ENCODE measurements around the gene PPM1J. TPM values are rescaled to one million over a fixed set of nuclear protein-coding genes. Genes with fewer than 3 reads are reported as not detected.

The PPM1J gene
- total RNA-seq, 4 donors from 2014 or later: 2.2 to 4.8 (median 2.9) TPM

DNA sequence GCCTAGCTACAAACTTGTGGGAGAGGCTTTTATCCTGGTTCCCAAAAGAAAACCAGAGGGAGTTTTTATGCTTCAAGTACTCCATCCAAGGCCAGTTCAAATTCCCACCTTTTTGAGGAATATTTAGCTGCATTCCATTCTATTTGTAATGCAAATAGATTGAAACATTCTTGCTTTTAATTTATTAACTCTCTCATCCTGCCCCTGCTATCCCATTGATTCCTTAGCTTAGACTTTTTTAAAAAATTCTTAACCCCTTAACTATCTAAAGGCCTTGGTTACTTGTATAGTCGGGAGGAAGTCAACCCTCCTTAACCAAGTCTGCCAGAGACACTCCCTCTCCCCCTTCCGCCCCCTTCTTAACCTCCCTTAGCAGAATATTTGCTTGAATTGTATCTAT is 43.1 kb downstream of the PPM1J start:
- peaks cover 3 to 59% (median 13%) of the 10 kb centered on the region in 3 donors for H3K36me3 ChIP-seq
- H3K4me1 ChIP-seq: peaks cover 8 to 35% (median 21%) of the 10 kb centered on the region in 3 donors
- 72 to 79% methylated on average over 2 of the region's 2 CpGs for WGBS, 2 donors
- no peak overlapping the region for H3K4me3 ChIP-seq
- no peak for DNase-seq
- no peak overlapping the region for H3K27ac ChIP-seq
- intact Hi-C loops (cut with DNase I): no loop called here
- no peaks in the 10 kb centered on the region for H3K9me3 ChIP-seq
- H3K27me3 ChIP-seq: no peaks in the 10 kb centered on the region
- no peak for TF ChIP-seq POLR2A (IDR thresholded peaks at IDR 0.05)
- TF ChIP-seq, protein P1, sequence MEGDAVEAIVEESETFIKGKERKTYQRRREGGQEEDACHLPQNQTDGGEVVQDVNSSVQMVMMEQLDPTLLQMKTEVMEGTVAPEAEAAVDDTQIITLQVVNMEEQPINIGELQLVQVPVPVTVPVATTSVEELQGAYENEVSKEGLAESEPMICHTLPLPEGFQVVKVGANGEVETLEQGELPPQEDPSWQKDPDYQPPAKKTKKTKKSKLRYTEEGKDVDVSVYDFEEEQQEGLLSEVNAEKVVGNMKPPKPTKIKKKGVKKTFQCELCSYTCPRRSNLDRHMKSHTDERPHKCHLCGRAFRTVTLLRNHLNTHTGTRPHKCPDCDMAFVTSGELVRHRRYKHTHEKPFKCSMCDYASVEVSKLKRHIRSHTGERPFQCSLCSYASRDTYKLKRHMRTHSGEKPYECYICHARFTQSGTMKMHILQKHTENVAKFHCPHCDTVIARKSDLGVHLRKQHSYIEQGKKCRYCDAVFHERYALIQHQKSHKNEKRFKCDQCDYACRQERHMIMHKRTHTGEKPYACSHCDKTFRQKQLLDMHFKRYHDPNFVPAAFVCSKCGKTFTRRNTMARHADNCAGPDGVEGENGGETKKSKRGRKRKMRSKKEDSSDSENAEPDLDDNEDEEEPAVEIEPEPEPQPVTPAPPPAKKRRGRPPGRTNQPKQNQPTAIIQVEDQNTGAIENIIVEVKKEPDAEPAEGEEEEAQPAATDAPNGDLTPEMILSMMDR (IDR thresholded peaks at IDR 0.05): no peak

DNA sequence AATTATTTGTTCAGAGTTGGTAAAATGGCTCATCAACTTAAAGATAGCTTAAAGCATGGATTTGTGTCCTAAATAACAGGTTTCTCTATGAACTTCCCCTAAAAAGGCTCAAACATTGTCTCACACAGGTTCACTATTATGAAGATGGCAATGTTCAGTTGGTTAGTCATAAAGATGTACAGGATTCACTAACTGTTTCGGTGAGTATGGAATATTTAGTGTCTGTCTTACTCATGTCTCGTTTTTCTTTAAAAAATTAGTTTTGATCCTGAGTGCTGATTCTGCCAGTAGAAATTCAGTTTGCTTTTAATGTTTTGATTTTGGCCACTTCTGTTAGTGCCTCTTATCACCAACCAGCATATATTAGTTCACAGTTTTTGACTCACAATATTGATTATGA is 48.2 kb downstream of the PPM1J start:
- no peak overlapping the region for H3K4me3 ChIP-seq
- no peak for TF ChIP-seq POLR2A (IDR thresholded peaks at IDR 0.05)
- TF ChIP-seq, protein P1 (IDR thresholded peaks at IDR 0.05): no peak
- 81 to 88% methylated on average over 2 of the region's 2 CpGs for WGBS, 2 donors

DNA sequence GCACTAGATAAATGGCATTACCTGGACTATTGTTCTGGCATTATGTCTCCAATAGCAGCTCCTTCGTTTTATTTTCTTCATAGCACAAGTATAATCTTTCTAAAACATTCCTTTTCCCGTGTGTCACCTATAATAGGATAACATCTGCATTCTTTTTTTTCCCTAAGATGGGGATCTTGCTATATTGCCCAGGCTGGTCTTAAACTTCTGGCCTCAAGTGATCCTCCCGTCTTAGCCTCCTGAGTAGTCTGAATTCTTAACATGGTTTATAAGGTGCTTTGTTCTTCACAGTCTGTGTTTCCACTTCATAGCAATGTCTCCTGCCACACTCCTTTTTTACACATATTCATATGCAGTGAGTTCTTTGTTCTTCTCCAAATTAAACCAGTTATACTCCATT is 49.3 kb downstream of the PPM1J start:
- Histone ChIP-seq H3K27ac (no peak overlapping the region), H3K4me3 (no peak overlapping the region), H3K36me3 (peaks cover 3 to 100% (median 21%) of the 10 kb centered on the region in 3 donors), H3K27me3 (no peaks in the 10 kb centered on the region), H3K4me1 (no peaks in the 10 kb centered on the region), H3K9me3 (no peaks in the 10 kb centered on the region)
- intact Hi-C loops (cut with DNase I): no loop called here
- no peak for DNase-seq
- WGBS, 2 donors: 86 to 94% methylated on average over 3 of the region's 3 CpGs
- TF ChIP-seq POLR2A (IDR thresholded peaks at IDR 0.05): no peak
- TF ChIP-seq, protein P1 (IDR thresholded peaks at IDR 0.05): no peak

More for the DNA sequence above, 48.2 kb downstream of the PPM1J start:
- Histone ChIP-seq H3K27me3 (no peaks in the 10 kb centered on the region), H3K36me3 (peaks cover 3 to 100% (median 22%) of the 10 kb centered on the region in 3 donors), H3K4me1 (no peaks in the 10 kb centered on the region), H3K9me3 (no peaks in the 10 kb centered on the region), H3K27ac (no peak overlapping the region)
- DNase-seq: no peak
- intact Hi-C loops (cut with DNase I): no loop called here

Other genes starting within 250 kb of the PPM1J start
- gene WNT2B, start 206.4 kb downstream of the PPM1J start, total RNA-seq: 10 to 100 TPM in 2 of 4 donors, 1 to 10 TPM in 2; 2.9 to 11.6 (median 8.2) TPM
- gene ST7L, start 96.2 kb downstream of the PPM1J start, total RNA-seq: 10 to 100 TPM in 3 of 4 donors, 1 to 10 TPM in 1; 9.4 to 25.0 (median 12.4) TPM
- gene CAPZA1, start 95.5 kb downstream of the PPM1J start, total RNA-seq: 100 to 1,000 TPM; 129 to 286 (median 209) TPM
- 10 to 100 TPM; 16.5 to 34.2 (median 28.9) TPM for gene MOV10, start 40.7 kb downstream of the PPM1J start, total RNA-seq
- gene RHOC, start 8.2 kb downstream of the PPM1J start, total RNA-seq: 100 to 1,000 TPM in 2 of 4 donors, 10 to 100 TPM in 2; 49.9 to 108 (median 78.0) TPM
- gene SLC16A1, start 240.9 kb upstream of the PPM1J start, total RNA-seq: 10 to 100 TPM; 19.1 to 80.3 (median 57.9) TPM

All from esophagus squamous epithelium (tissue), 5 donors.